GM23338 (cell line): Measurements from ENCODE around the gene SPTLC2.

Experiments used
- CREB1 ChIP-seq: fragments of 250-450 bp; sonication (Bioruptor Pico); IDR thresholded peaks from 2 replicates; pipeline ENCODE4 v1.5.0; 2020; ENCODE audit warnings: low read depth, mild to moderate bottlenecking, moderate library complexity
- CTCF ChIP-seq, 2 experiments: fragments of 200-600 bp in 1 of 2; sonication (generic) in 1 of 2; conservative IDR thresholded peaks; 2 replicates each; pipeline versions ENCODE4 v1.5.1 to v1.6.1; 2016 to 2017; ENCODE audit warnings: antibody characterized with exemption in 2 of 2, low read depth in 2 of 2, mild to moderate bottlenecking in 2 of 2, moderate library complexity in 1 of 2
- ETS1 ChIP-seq: IDR thresholded peaks from 2 replicates; pipeline ENCODE4 v1.6.1; 2016; ENCODE audit warnings: antibody characterized with exemption
- EZH2 ChIP-seq: fragments of 200-600 bp; sonication (generic); IDR thresholded peaks from one replicate; pipeline ENCODE4 v1.8.0; 2017; ENCODE audit warnings: antibody characterized with exemption, mild to moderate bottlenecking, low read depth; ENCODE audit not compliant: unreplicated experiment
- EZH2phosphoT487 ChIP-seq: fragments of 200-600 bp; sonication (generic); IDR thresholded peaks from one replicate; pipeline ENCODE4 v1.8.1; 2018; ENCODE audit warnings: antibody characterized with exemption; ENCODE audit not compliant: unreplicated experiment
- JUNB ChIP-seq: IDR thresholded peaks from one replicate; pipeline ENCODE4 v1.6.1; 2016; ENCODE audit warnings: antibody characterized with exemption; ENCODE audit not compliant: unreplicated experiment
- POLR2AphosphoS5 ChIP-seq: IDR thresholded peaks from 2 replicates; pipeline ENCODE4 v1.6.1; 2016; ENCODE audit warnings: antibody characterized with exemption, low read depth
- REST ChIP-seq: IDR thresholded peaks from one replicate; pipeline ENCODE4 v1.6.1; 2018; ENCODE audit warnings: antibody characterized with exemption; ENCODE audit not compliant: unreplicated experiment
- STAT1 ChIP-seq: IDR thresholded peaks from one replicate; pipeline ENCODE4 v1.6.1; 2016; ENCODE audit warnings: antibody characterized with exemption; ENCODE audit not compliant: unreplicated experiment
- ZNF114 ChIP-seq: fragments of 250-450 bp; sonication (Bioruptor Pico); IDR thresholded peaks from 2 replicates; pipeline ENCODE4 v1.5.0; 2020; ENCODE audit warnings: mild to moderate bottlenecking, moderate library complexity

GRCh38 chr14:77529963-77530362 lies 86.5 kb downstream of the SPTLC2 start:
- TF ChIP-seq CTCF (conservative IDR thresholded peaks at IDR 0.05; ENCODE audit: low read depth in 2 of 2) (no peak), EZH2 (no peak), EZH2phosphoT487 (no peak), STAT1 (no peak), POLR2AphosphoS5 (no peak), REST (no peak), JUNB (no peak), ETS1 (no peak), CREB1 (CRISPR knock-in tag) (no peak), ZNF114 (no peak)
